DMS153 treated with DMSO at 0.1 percent for 48 hours (cell line): ENCODE data around the gene C11orf24.
"Not testable (repeated sequence)": the region's sequence is repeated elsewhere in the genome, so short reads cannot be mapped to it uniquely, and the experiment has no call there.

Experiments
- DNase-seq: peaks from one replicate; lab custom pipeline; 2025; ENCODE audit not compliant: unreplicated experiment; lab: John Stamatoyannopoulos, UW

C11orf24 gene

DNA sequence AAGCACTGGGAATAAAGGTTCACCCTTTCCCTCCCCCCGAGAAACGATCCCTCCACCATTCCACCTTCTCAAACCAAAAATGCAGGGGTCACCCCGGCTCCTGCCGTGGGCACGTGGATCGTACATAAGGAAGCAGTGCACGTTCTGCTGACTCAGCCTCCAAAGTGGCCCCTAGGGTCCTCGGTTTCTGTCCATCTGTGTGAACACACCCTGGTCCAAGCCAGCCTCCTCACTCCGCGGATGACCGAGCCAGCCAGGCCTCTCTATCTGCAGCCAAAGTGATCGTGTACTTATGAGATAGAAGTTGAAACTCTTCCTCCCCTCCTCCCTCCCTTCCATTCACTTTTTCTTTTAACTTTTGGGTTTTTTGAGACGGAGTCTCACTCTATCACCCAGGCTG is 16.2 kb downstream of the C11orf24 start:
- no peak for DNase-seq

DNA sequence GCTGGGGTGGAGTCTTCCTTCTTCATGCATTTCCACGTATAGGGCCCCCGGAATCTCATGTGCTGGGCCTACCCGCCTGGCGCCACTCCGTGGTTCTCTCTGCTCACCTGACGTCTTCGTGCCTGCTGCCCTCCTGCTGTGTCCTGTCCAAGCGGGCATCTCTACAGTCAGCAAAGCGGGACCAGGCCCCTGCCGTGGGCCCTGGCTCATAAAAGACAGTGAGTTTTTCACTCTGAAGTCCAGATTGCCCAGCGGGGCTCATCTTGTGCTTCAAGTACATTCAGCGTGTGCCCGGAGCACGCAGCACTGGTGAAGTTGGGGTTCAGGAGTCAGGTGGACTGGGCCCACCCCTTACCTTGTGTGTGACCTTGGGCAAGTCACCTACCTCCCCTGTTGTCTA is 17.4 kb downstream of the C11orf24 start:
- no peak for DNase-seq

DNA sequence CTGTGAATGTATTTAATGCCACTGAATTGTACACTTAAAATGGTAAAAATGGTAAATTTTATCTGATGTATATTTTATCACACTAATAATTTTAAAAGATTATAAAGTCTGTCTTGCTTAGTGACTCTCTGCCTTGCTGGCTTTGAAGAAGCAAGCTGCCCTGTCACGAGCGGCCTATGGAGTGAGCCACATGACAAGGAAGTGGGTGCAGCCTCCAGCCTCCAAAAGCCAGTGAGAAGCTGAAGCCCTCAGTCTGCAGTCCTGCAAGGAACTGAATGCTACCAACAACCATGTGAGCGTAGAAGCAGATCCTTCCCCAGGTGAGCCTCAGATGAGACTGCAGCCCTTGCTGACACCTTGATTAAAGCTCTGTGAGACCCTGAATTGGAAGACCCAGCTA is 20.0 kb downstream of the C11orf24 start:
- DNase-seq, result no peak

DNA sequence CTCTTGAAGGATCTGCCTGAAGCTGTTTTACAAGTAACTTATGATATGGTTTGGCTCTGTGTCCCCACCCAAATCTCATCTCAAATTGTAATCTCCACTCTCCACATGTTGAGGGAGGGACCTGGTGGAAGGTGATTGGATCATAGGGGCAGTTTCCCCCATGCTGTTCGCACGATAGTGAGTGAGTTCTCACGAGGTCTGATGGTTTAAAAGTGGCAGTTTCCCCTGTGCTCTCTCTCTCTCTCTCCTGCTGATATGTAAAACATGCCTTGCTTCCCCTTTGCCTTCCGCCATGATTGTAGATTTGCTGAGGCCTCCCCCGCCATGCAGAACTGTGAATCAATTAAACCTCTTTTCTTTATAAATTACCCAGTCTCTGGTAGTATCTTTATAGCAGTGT is 26.9 kb downstream of the C11orf24 start:
- not testable (repeated sequence) for DNase-seq

DNA sequence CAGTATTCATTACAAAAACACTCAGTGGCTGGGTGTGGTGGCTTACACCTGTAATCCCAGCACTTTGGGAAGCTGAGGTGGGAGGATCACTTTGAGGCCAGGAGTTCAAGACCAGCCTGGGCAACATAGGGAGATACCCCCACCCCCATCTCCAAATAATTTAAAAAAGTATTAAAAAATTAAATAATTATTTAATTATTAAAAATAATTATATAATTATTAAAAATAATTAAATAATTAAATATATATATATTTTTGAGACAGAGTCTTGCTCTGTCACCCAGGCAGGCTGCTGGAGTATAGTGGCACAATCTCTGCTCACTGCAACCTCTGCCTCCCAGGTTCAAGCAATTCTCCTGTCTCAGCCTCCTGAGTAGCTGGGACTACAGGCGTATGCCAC is 27.9 kb downstream of the C11orf24 start:
- DNase-seq, result not testable (repeated sequence)

DNA sequence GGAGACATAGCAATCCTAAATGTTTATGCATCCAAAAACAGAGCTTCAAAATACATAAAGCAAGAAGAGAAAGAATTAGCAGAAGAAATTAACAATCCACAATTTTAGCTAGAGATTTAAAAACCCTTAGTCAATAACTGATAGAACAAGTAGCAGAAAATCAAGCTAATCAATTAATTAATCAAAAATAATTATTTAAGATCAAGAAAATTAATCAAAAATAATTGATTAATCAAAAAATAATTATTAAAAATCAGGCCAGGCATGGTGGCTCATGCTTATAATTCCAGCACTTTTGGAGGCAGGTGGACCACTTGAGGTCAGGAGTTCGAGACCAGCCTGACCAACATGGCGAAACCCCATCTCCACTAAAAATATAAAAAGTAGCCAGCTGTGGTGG is 29.2 kb downstream of the C11orf24 start:
- DNase-seq, result no peak

DNA sequence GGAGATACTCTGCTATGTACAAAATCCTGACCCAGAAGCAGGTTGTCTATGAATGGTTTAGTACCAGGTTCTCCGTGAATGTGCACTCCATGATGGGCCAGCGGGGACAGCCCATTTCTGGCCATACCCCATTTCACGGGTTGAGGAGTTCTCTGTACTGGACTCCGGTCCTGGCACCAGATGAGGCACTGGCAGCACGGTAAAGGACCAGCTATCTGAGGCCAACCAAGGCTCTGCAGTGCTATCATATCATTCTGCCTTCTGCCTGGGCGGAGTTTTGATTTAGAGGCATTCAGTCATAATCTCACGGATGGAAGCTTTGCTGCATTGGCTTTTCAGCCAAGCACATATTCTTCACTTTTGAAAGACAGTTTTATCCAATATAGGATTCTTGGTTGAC is 40.2 kb downstream of the C11orf24 start:
- no peak for DNase-seq

DNA sequence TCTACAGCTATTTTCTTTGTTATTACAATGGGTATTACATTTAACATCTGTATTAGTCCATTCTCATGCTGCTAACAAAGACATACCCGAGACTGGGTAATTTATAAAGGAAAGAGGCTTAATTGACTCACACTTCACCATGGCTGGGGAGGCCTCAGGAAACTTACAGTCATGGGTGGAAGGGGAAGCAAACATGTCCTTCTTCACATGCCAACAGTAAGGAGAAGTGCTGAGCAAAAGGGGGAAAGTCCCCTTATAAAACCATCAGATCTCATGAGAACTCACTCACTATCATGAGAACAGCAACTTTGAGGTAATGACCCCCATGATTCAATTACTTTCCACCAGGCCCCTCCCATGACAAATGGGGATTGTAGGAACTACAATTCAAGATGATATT is 42.2 kb downstream of the C11orf24 start:
- no peak for DNase-seq

DNA sequence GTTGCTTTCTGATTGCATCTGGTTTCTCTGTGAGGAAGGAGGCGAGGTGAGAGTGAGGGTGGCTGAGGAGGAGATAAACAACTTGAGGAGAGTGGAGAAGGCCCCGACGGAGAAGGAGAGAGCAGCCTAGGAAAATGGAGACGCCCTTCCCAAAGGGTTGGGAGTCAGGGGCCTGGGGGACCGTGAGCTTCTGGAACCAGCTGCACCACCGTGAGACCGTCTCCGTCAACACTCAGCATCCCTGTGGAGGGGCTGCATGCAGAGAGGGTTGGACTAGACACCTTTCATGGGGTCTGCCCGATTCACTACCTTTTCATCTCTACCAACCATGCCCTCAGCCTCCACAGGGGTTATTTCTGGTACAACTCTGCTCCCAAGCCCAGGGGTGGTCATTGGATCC is 45.4 kb downstream of the C11orf24 start:
- DNase-seq, result no peak

DNA sequence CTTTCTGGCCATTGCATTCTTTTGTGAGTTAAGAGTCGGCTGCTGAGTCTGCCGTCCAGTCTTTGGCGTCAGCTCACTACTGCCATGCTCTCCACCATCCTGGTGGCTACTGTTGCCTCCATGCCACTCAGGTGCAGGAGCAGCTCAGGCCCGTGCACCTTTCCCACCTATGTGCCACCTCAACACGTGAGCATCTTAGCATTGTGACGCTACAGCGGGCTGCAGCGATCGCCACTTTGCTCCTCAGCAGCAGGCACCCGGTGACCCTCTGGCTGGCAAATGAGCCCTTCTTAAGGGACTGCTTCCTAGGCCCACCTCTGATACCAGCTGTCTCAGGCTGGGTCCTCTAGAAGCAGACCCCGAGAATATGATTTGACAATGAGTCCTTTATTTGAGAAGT is 47.2 kb downstream of the C11orf24 start:
- DNase-seq, result no peak

DNA sequence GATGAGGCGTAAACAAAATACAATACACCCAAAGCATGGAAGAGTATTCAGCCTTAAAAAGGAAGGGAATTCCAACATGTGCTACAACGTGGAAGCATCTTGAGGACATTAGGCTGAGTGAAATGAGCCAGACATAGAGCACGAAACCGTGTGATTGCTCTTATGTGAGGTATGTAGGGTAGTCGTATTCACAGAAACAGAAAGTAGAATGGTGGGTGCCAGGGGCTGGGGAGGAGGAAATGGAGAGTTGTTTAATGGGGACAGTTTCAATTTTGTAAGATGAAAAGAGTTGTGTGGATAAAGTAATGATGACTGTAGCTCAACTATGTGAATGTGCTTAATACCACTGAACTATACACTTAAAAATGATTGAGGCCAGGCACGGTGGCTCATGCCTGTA is 48.5 kb downstream of the C11orf24 start:
- no peak for DNase-seq

DNA sequence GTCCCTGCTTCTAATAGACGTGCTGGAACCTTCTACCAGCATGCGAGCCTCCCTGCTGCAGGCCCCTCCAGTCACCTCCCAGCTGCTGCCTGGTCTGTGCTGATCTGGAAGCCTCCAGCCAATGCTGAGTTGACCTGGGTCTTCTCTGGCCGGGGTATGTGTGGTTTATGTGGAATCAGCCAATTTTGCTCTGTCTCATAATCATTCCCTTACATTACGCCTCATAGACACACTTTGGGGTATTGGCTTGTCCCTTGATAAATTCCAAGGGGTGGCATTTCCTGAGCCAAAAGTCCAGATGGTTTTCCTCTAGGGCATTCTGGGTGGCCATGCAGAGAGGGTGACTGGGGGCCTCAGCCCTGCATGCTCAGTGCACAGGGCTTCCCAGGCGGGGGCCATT is 50.4 kb downstream of the C11orf24 start:
- no peak for DNase-seq

DNA sequence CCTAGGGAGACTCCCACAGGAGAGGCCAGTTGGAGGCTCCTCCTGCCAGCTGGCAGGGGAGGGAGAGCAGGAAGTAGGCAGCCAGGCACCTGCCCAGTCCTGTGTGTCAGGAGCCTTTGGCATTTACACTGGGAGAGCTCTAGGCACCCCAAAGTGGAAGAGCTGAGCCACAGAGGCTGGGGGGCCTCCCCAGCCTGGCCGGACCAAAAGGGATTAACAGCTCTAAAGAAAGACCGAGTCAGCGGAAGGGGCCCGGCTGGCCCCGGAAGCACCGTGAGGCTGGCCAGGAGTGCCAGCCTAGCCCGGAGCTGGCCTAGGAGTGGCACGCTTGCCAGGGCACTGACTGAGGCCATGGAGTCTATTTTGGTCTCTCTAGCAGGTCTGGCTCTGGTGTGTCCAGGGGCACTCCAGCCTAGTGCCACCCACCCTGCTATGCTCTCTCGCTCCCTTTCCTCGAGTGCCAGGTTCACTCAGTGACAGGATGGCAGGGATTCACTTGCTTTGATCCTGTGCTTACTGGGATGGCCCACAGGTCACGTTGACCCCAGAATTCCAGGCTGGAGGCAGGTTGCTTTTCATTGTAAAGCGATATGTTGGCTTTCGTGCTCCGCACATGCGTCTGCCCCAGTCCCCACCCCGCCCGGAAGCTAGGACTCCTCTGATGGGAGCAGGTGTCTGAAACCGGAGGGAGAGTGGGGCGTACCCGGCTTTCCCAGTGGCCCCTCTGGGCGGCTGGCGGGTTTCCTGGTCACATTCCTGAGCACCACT is 55.4 kb downstream of the C11orf24 start:
- DNase-seq, result peak; percentile 10

DNA sequence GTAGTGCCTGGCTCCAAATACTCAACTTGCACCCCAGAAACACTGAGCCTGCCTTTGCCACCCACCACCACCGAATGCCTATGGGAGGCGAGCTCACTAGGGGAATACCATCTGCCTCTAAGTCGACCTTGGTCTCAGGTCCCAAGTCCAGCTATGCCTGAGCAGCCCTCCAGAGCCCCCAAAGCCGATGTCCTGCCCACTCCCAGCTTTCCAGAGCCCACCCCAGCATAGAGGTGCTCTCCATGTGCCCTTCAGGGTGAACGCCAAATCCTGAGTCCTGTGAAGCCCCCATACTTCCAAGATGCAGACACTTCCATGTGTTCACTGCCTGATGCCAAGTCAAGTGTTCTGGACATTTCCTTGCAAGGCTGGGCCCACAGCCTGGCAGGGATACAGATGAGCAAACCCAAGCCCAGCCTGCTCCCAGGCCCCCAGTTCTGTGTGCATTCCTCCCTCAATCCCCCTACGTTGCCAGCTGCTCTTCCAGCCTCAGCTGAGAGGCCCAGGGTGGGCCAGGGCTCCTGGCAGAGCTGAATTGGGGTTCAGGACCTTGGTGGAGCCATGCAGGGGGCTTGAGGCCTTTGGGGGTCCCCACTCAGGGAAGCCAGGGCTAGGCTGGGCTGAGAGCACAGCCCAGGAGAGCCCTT is 56.1 kb downstream of the C11orf24 start:
- no peak for DNase-seq

DNA sequence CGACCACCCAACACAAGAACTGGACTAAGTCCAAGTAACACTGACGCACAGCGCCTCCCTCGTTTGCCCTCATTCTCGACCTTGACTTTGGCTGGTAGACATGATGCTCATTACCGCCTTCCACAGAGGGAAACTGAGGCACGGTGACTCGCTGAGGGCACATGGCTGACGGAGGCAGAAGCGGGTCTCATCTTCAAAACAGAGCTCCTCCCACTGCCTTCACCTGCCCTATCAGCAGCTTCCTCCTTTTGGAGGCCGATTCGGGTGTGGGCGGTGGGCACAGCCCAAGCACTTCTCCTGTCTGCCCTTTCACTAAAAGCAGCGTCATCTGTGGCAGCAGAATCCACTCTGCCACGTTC is 56.7 kb downstream of the C11orf24 start:
- DNase-seq, result no peak

DNA sequence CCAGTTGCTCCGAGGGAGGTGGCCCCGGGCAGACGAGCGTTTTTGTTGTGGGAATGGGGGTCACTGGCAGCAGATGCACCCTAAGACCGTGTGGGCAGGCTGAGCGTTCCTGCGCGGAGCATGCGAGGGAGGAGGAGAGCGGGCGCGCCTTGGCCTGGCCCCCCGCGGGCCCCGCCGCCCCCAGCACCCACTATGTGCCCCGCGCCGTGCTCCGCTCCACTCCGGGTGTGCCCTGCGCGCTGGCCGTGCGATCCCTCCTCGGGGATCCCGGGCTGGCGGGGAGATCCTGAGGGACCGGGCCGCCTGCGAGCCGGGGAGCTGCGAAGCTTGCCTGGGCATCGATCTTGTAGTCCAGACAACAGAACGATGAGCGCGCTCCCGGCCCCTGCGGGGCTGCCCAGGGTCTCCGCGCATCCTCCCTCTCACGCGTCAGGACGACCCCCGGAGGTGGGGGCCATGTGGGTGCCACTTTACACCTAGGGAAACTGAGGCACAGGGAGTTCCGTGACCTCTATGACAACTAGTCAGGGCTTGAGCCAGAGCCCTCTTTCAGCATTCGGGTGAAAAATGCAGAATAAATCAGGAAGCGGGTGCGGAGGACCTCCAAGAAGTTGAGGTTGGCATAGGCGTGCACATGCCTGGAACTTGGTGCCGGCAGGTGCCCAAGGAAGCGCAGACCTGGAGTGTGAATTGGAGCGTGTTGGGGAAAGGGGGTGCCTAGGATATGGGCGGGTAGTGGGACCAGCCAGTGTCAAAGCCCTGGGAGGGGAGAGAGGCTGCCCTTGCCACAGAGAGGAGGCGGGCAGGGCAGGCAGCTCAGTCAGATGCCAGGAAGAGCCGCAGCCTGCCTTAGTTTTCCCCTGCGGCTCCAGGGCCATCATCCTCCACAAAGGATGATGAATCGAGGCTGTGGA is 57.3 kb downstream of the C11orf24 start:
- no peak for DNase-seq

DNA sequence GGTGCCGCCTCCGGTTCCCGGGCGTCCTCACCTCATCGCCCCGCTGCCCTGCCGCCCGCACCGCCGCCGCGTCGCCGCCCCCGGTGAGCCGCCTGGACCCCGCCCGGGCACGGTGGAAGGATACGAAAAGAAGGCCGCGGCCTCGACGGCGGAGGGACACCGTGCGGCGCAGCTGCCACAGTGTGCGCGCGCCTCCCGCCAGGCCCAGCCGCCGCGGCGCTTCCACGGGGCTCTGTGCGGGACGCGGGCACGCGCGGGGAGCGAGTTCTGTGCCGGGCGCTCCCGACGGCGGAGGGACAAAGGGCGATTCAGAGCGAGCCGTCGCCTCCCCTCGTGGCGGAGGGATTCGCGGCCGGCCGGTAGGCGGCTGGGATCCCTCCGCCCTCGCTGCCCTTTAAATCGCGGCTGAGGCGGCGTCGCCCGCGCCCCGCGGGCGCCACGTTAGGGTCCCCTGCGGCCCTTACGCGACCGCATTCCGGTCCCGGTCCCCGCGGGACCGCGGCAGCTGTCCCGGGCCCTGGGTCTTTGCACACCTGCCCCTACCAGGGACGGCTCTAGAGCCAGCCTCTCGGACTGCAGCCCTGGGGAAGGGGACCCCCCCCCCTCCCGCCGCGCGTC is 58.1 kb downstream of the C11orf24 start:
- DNase-seq, result peak; percentile 74

DNA sequence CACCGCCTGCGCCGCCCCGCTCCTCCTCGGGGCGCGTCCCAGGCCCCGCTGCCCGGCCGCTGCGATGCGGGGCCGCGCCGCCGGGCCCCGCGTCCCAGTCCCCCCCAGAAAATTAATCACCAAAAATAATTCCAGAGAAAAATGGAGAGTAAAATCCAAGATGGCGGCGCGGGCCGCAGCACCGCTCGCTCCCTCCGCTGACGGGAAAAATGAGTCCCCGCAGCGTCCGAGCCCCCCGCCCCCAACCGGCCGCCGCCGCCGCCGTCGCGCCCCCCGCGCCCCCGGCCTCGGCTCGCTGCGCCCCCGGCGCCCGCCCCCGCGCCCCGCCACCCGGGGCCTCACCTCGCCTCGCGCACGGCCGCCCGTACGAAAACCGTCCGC is 58.6 kb downstream of the C11orf24 start, which contains the start of gene KMT5B:
Gene KMT5B (minus strand): TSS at position 162 of the 381 bp plus-strand sequence. CDS start 23,220 bp downstream, outside the sequence.
- no peak for DNase-seq

DNA sequence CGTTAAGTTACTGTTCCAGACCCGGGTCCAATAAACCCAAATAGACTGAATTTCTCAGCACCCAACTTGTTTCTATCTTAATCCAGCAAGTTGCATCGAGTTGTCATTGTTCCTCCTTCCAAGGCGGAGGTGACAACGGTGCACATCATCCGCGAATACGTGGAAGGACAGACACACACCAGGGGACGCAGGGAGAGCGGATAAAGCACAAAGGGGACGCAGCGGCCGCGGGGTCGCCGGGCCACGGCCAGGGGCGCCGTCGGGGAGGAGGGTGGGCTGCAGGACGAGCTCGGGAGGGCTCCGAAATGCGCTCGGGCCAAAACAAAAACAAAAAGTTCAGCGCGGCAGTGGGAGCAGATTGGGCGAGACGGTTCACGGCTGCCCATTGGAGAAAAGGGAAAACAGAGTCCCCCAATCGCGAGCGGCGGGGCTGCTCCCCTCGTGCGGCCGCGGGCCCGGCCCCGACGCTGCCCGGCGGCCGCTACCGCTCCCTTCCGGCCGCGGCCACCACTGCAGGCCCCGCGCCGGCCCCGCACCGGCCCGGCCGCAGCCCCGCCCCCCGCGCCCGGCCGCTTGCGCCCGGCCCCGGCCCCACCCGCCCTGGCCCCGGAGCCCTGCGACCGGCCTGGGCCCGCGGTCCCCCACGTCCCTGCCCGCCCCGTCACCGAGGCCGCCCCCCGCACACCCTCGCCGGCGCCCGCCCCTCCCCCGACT is 59.2 kb downstream of the C11orf24 start:
- peak; percentile 20 for DNase-seq

DNA sequence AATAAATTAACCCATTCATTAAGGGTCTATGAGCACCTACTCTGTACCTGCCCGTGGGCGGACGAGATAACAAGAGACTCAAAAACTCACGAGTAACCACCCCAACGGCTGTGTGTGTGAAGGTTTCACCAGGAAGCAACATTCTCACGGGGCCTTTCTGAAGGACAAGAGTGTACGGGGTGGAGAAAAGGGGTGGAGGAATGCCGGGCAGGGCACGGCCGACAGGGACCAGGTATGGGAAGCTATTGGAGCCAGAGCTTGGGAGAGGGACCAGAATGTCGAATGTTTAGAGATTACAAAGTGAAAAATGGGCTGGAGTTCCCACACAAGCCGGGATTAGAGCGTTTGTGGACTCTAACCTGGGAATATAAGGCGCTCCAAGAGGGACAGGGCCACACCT is 60.2 kb downstream of the C11orf24 start:
- DNase-seq, result no peak
